Progenitor cell of endocrine pancreas (in vitro differentiated cells): ENCODE data around the gene USHBP1. TPM values are rescaled to one million over a fixed set of nuclear protein-coding genes. Genes with fewer than 3 reads are reported as not detected.

Experiments used
- DNase-seq: peaks from one replicate; pipeline ENCODE4 v3.0.0; 2021; ENCODE audit warnings: low spot score; ENCODE audit not compliant: unreplicated experiment
- H3K27ac Mint-ChIP-seq: 2 replicates; pipeline ENCODE4 v1.8.0; 2021; ENCODE audit warnings: mild to moderate bottlenecking, moderate library complexity, mixed read lengths
- H3K27me3 Mint-ChIP-seq: 2 replicates; pipeline ENCODE4 v1.8.0; 2021; ENCODE audit warnings: mixed read lengths
- H3K36me3 Mint-ChIP-seq: 2 replicates; pipeline ENCODE4 v1.8.0; 2022; ENCODE audit warnings: mixed read lengths; ENCODE audit not compliant: insufficient read depth
- H3K4me1 Mint-ChIP-seq: 2 replicates; pipeline ENCODE4 v1.8.0; 2021; ENCODE audit warnings: low read depth, mixed read lengths
- H3K4me3 Mint-ChIP-seq: 2 replicates; pipeline ENCODE4 v1.8.0; 2021; ENCODE audit warnings: low read depth, mild to moderate bottlenecking, moderate library complexity, mixed read lengths
- H3K9me3 Mint-ChIP-seq: 2 replicates; pipeline ENCODE4 v1.8.0; 2021; ENCODE audit warnings: low read depth, mixed read lengths
- total RNA-seq: library from RNA; stranded (reverse); gene quantifications from 2 replicates; pipeline ENCODE4 v1.2.1, GENCODE V29; 2021
- TF ChIP-seq, protein P1 (sequence below): fragments of 200-600 bp; sonication (generic); IDR thresholded peaks from one replicate; pipeline ENCODE4 v1.5.0; 2021; ENCODE audit warnings: antibody characterized with exemption, mild to moderate bottlenecking; ENCODE audit not compliant: unreplicated experiment

USHBP1 gene
- total RNA-seq, 1 donor from 2014 or later, result 0.38 TPM

DNA sequence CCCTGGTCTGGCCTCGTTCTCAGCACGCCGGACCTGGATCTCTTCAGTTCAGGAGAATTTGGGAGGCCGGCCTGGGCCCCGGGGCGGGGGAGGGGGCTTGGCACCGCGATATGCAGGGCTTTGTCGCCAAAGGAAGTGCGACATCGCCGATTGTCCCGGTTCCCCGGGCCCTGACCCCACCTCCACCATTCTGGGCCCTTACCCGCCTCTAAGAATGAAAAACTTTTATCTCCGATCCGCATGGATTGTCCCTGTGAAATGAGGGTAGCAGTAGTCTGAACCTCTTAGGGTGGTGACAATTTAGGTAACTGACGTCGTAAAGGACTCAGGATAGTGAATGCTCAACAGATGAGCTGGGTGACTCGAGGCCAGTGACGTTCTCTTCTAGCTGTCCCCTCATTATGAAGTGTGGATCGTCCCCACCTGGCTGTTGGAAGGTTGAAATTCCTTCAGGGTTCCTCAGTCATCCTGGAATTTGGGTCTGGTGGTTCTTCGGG, 45.5 kb upstream of the USHBP1 start:
- peaks cover 4% of the 10 kb centered on the region for H3K36me3 Mint-ChIP-seq
- peaks cover 23% of the 10 kb centered on the region for H3K4me1 Mint-ChIP-seq
- H3K9me3 Mint-ChIP-seq, result no peaks in the 10 kb centered on the region
- peak overlapping the region; percentile 95 for H3K4me3 Mint-ChIP-seq
- peak overlapping the region; percentile 93 for H3K27ac Mint-ChIP-seq
- DNase-seq, result no peak
- H3K27me3 Mint-ChIP-seq, result no peaks in the 10 kb centered on the region
- TF ChIP-seq, protein P1, sequence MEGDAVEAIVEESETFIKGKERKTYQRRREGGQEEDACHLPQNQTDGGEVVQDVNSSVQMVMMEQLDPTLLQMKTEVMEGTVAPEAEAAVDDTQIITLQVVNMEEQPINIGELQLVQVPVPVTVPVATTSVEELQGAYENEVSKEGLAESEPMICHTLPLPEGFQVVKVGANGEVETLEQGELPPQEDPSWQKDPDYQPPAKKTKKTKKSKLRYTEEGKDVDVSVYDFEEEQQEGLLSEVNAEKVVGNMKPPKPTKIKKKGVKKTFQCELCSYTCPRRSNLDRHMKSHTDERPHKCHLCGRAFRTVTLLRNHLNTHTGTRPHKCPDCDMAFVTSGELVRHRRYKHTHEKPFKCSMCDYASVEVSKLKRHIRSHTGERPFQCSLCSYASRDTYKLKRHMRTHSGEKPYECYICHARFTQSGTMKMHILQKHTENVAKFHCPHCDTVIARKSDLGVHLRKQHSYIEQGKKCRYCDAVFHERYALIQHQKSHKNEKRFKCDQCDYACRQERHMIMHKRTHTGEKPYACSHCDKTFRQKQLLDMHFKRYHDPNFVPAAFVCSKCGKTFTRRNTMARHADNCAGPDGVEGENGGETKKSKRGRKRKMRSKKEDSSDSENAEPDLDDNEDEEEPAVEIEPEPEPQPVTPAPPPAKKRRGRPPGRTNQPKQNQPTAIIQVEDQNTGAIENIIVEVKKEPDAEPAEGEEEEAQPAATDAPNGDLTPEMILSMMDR, result no peak

DNA sequence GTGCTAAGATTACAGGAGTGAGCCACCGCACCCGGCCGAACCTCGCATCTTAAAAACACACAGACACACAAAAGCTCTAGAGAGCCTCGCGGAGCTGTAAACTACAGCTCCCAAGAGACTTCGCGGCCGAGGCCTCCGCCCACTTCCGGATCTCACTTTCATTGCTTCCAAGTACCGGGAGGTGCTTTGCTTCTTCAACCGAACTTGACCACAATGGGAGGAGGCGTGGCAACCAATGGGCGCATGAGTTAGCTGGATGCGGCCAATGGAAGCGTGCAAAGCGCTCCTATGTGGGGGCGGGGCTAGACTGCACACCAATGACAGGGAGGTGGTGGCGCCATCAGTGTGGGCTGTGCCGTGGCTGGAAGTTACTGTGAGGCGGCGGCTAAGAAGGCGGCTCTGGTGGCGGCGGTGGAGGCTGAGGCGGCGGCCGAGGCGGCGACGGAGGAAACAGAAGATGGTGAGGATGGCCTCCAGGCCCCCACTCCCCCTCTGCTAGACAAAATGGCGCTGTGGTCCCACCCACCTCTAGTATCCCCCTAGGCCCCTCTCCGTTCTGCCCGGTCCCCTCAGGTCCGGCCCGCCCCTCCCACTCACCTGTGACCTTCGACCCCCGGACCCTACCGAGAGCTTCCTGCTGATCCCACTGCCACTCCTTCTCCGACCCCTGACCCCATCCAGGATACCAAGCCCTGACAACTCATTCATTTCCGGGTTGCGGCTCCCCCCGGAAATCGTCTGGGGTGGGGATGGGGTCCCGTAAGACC, 44.8 kb upstream of the USHBP1 start, which contains the start of gene DDA1:
Gene DDA1 (plus strand): TSS at position 366 of the 767 bp plus-strand sequence. CDS start 92 bp downstream, at position 458.
- peak within 1 kb of the TSS; percentile 95 for H3K4me3 Mint-ChIP-seq
- H3K27me3 Mint-ChIP-seq, result no peaks in the 10 kb centered on the region
- TF ChIP-seq, protein P1, result no peak
- DNase-seq, result peak; percentile 97
- H3K9me3 Mint-ChIP-seq, result no peaks in the 10 kb centered on the region
- H3K36me3 Mint-ChIP-seq, result peaks cover 4% of the 10 kb centered on the region
- peaks cover 23% of the 10 kb centered on the region for H3K4me1 Mint-ChIP-seq
- peak within 1 kb of the TSS; percentile 93 for H3K27ac Mint-ChIP-seq

DNA sequence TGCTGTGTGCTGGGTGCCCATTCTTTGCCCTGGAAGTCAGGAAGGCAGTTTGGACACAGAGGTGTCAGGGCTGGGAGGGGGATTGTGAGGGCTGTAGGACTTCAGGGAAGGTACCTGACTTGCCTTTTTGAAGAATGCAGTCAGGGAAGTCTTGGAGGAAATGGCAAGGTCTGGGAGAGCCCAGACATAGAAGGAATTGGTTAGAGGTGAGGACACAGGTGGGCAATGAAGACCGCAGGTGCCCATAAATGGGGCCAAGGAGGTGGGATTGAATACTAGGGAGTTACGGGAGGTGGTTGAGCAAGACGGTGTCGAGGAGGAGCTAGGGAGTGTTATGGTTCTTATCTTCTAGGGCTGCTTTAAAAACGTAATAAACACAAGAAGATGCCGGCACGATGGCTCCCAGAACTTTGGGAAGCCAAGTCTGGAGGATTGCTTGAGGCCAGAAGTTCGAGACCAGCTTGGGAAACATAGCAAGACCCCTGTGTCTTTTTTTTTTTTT, 43.4 kb upstream of the USHBP1 start:
- peaks cover 24% of the 10 kb centered on the region for H3K4me1 Mint-ChIP-seq
- TF ChIP-seq, protein P1, result no peak
- DNase-seq, result no peak

DNA sequence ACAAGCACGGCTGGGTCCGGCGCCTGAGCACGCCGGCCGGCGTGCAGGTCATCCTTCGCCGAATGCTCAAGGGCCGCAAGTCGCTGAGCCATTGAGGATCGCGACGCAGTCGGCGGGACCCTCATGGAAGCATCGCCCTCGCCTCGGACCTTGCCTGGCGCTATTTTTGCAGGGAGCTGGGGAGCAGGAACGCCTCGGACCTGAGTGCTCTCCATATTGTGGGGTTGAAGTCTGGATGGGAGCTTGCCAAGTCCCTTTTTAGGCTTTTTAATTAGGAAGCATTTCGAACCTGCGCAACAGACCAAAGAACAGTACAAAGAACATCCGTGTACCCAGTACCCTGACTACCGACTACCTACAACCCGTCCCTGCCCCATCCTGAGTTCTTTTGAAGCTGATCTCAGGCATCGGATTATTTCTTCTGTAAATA, 41.8 kb upstream of the USHBP1 start:
- Mint-ChIP-seq H3K27ac (peak overlapping the region; percentile 91), H3K4me3 (peak overlapping the region; percentile 88), H3K27me3 (no peaks in the 10 kb centered on the region), H3K36me3 (no peaks in the 10 kb centered on the region), H3K9me3 (no peaks in the 10 kb centered on the region), H3K4me1 (peaks cover 27% of the 10 kb centered on the region)
- no peak for DNase-seq
- TF ChIP-seq, protein P1, result no peak

More for the DNA sequence above, 43.4 kb upstream of the USHBP1 start:
- H3K27ac Mint-ChIP-seq, result peak overlapping the region; percentile 5
- peak overlapping the region; percentile 88 for H3K4me3 Mint-ChIP-seq
- no peaks in the 10 kb centered on the region for H3K27me3 Mint-ChIP-seq
- no peaks in the 10 kb centered on the region for H3K36me3 Mint-ChIP-seq
- H3K9me3 Mint-ChIP-seq, result no peaks in the 10 kb centered on the region

DNA sequence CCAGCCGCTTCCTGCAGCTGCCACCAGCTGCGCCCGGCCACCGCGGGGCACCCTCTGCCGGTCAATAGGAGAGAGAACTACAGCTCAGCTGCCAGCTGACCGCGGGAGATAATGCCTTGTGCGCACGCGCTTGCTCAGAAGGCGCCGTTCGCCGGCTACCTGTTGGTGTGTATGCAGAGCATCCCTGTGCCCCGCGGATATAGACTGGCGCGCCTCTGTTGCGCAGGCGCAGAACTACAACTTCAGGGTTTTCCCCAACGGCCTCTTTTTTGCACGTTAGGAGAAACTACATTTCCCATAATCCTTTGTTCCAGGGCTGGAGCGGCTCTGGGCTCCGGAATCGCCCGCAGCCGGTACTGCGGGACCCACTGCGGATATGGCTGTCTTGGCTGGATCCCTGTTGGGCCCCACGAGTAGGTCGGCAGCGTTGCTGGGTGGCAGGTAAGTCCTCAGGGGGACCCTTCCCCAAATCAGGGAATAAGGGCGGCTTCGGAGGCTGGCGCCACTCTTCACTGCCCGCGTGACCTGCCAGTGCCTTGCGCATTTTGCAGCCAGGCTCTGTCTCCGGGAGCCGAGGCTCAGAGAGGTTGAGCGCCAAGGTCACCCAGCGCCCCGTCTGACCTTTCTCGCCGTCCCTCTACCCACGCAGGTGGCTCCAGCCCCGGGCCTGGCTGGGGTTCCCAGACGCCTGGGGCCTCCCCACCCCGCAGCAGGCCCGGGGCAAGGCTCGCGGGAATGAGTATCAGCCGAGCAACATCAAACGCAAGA, 41.2 kb upstream of the USHBP1 start, which contains the start of gene MRPL34:
Gene MRPL34 (plus strand): TSS at position 356 of the 768 bp plus-strand sequence. CDS start 21 bp downstream, at position 377.
- no peaks in the 10 kb centered on the region for H3K36me3 Mint-ChIP-seq
- peak; percentile 96 for DNase-seq
- peaks cover 25% of the 10 kb centered on the region for H3K4me1 Mint-ChIP-seq
- no peaks in the 10 kb centered on the region for H3K9me3 Mint-ChIP-seq
- peak within 1 kb of the TSS; percentile 88 for H3K4me3 Mint-ChIP-seq
- TF ChIP-seq, protein P1, result peak; percentile 77
- no peaks in the 10 kb centered on the region for H3K27me3 Mint-ChIP-seq
- peak within 1 kb of the TSS; percentile 91 for H3K27ac Mint-ChIP-seq
